ENCODE measurements around the gene DYRK1B.

GRCh38 chr19:39796000-39796498 lies 37.9 kb downstream of the DYRK1B start:
- TF ChIP-seq, protein P1, sequence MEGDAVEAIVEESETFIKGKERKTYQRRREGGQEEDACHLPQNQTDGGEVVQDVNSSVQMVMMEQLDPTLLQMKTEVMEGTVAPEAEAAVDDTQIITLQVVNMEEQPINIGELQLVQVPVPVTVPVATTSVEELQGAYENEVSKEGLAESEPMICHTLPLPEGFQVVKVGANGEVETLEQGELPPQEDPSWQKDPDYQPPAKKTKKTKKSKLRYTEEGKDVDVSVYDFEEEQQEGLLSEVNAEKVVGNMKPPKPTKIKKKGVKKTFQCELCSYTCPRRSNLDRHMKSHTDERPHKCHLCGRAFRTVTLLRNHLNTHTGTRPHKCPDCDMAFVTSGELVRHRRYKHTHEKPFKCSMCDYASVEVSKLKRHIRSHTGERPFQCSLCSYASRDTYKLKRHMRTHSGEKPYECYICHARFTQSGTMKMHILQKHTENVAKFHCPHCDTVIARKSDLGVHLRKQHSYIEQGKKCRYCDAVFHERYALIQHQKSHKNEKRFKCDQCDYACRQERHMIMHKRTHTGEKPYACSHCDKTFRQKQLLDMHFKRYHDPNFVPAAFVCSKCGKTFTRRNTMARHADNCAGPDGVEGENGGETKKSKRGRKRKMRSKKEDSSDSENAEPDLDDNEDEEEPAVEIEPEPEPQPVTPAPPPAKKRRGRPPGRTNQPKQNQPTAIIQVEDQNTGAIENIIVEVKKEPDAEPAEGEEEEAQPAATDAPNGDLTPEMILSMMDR (IDR thresholded peaks at IDR 0.05), result no peak
- no peak for TF ChIP-seq EZH2 (IDR thresholded peaks at IDR 0.05; ENCODE audit: borderline replicate concordance, insufficient read depth, low read depth, low read length, poor library complexity, severe bottlenecking)
